Transverse colon (tissue), 4 donors: ENCODE measurements around the gene INSYN2B. TPM values are rescaled to one million over a fixed set of nuclear protein-coding genes. Genes with fewer than 3 reads are reported as not detected.

ENCODE experiments used
- DNase-seq: peaks from one replicate; pipeline ENCODE4 v3.0.0-alpha.2; 2019
- H3K27ac ChIP-seq, 4 donors: fragments of 200-600 bp; sonication (generic); 2 replicates each; pipeline ENCODE4 v1.5.1; 2016 to 2018; ENCODE audit warnings: inconsistent platforms in 4 of 4
- H3K27me3 ChIP-seq: fragments of 200-600 bp; sonication (generic); 2 replicates; pipeline ENCODE4 v1.5.1; 2017; ENCODE audit warnings: inconsistent platforms
- H3K36me3 ChIP-seq, 4 donors: fragments of 200-600 bp; sonication (generic); 2 replicates each; pipeline ENCODE4 v1.5.1; 2017 to 2019; ENCODE audit warnings: inconsistent platforms in 4 of 4
- H3K4me1 ChIP-seq, 4 donors: fragments of 200-600 bp; sonication (generic); 2 replicates each; pipeline ENCODE4 v1.5.1; 2017 to 2020; ENCODE audit warnings: inconsistent platforms in 4 of 4
- H3K4me3 ChIP-seq, 4 donors: fragments of 200-600 bp; sonication (generic); 1 replicate in 1 of 4; 2 replicates in 3 of 4; pipeline versions ENCODE4 v1.5.1 to v1.6.1; 2017 to 2019; ENCODE audit warnings: inconsistent platforms in 4 of 4
- H3K9me3 ChIP-seq, 2 donors: fragments of 200-600 bp; sonication (generic); 2 replicates each; pipeline ENCODE4 v1.5.1; 2017 to 2019; ENCODE audit warnings: inconsistent platforms in 2 of 2
- CTCF ChIP-seq, 5 experiments: fragments of 200-600 bp in 3 of 5; fragments of 450-650 bp in 2 of 5; sonication (generic) in 3 of 5; IDR thresholded peaks; 1 replicate in 2 of 5; 2 replicates in 3 of 5; pipeline ENCODE4 v1.5.1; 2016 to 2017; ENCODE audit warnings: antibody characterized with exemption in 5 of 5, inconsistent platforms in 3 of 5, mild to moderate bottlenecking in 2 of 5, moderate library complexity in 1 of 5
- EP300 ChIP-seq: sonication (generic); formaldehyde crosslinking; IDR thresholded peaks from one replicate; pipeline ENCODE4 v1.6.1; 2017; ENCODE audit warnings: antibody characterized with exemption, low read depth
- POLR2A ChIP-seq: fragments of 450-650 bp; IDR thresholded peaks from one replicate; pipeline ENCODE4 v1.6.1; 2016; ENCODE audit warnings: antibody characterized with exemption, mild to moderate bottlenecking, moderate library complexity
- POLR2AphosphoS5 ChIP-seq, 3 donors: sonication (generic); formaldehyde crosslinking; IDR thresholded peaks; one replicate each; pipeline ENCODE4 v1.6.1; 2016; ENCODE audit warnings: antibody characterized with exemption in 3 of 3
- WGBS, 2 donors: methylation state at CpG; one replicate each; pipeline ENCODE4 v1.1.5; 2018; ENCODE audit warnings: low coverage in 1 of 2; 5-methylcytosine and 5-hydroxymethylcytosine counted together
- in situ Hi-C, 4 donors: fragments of 200-750 bp; cut with MboI; loops; one replicate each; pipeline versions ENCODE4 v1.15.0 to v1.15.1; 2017; ENCODE audit warnings: low sequenced_read_pairs in 3 of 4, low pct_ligation_motif_present in 1 of 4, low pct_unique_long_range_greater_than_20kb in 1 of 4
- intact Hi-C: fragments of 100-400 bp; cut with DNase I; formaldehyde crosslinking; loops from one replicate; pipeline ENCODE4 v1.15.1; 2023; ENCODE audit warnings: low total_unique reads
- total RNA-seq, 4 donors: library from RNA; depleted of rRNA; stranded (reverse); fragments of >200 nt; gene quantifications; one replicate each; pipeline ENCODE4 v1.1.0, GENCODE V29; 2016

INSYN2B gene
- total RNA-seq, 4 donors from 2014 or later = not detected

- no peaks in the 10 kb centered on the region for H3K4me1 ChIP-seq
- in situ Hi-C loops = no loop called here
- no peaks in the 10 kb centered on the region for H3K36me3 ChIP-seq
- H3K27me3 ChIP-seq = no peaks in the 10 kb centered on the region
- no peak for TF ChIP-seq EP300
- TF ChIP-seq POLR2AphosphoS5 (IDR thresholded peaks at IDR 0.05) = no peak
- TF ChIP-seq POLR2A = no peak
- no peak for TF ChIP-seq CTCF (IDR thresholded peaks at IDR 0.05)
- no peak overlapping the region for H3K4me3 ChIP-seq
- H3K27ac ChIP-seq = no peak overlapping the region
- intact Hi-C loops = no loop called here
- 69 to 77% methylated on average over 3 to 4 of the region's 4 CpGs for WGBS, 2 donors
- no peaks in the 10 kb centered on the region for H3K9me3 ChIP-seq
- no peak for DNase-seq
Measured at GRCh38 chr5:169911448-169912212, 68.7 kb downstream of the INSYN2B start.

- TF ChIP-seq CTCF (IDR thresholded peaks at IDR 0.05) (no peak), EP300 (no peak), POLR2AphosphoS5 (IDR thresholded peaks at IDR 0.05) (no peak), POLR2A (no peak)
- H3K9me3 ChIP-seq = no peaks in the 10 kb centered on the region
- no peak for DNase-seq
- in situ Hi-C loops = no loop called here
- intact Hi-C loops = no loop called here
- H3K27ac ChIP-seq = no peak overlapping the region
- 88% methylated on average over 5 of the region's 5 CpGs; no CpG with 5 or more reads in 1 of the 2 donors for WGBS, 2 donors
- H3K4me3 ChIP-seq = no peak overlapping the region
- no peaks in the 10 kb centered on the region for H3K27me3 ChIP-seq
- no peaks in the 10 kb centered on the region for H3K36me3 ChIP-seq
- no peaks in the 10 kb centered on the region for H3K4me1 ChIP-seq
Measured at GRCh38 chr5:169910393-169910792, 69.9 kb downstream of the INSYN2B start.

- no peaks in the 10 kb centered on the region for H3K9me3 ChIP-seq
- intact Hi-C loops (no loop called here), in situ Hi-C loops (no loop called here)
- 81% methylated on average over 3 of the region's 3 CpGs; no CpG with 5 or more reads in 1 of the 2 donors for WGBS, 2 donors
- H3K36me3 ChIP-seq = no peaks in the 10 kb centered on the region
- H3K4me3 ChIP-seq = no peak overlapping the region
- H3K27ac ChIP-seq = no peak overlapping the region
- no peaks in the 10 kb centered on the region for H3K4me1 ChIP-seq
- no peak for DNase-seq
- TF ChIP-seq CTCF (IDR thresholded peaks at IDR 0.05) (no peak), POLR2A (no peak), EP300 (no peak), POLR2AphosphoS5 (IDR thresholded peaks at IDR 0.05) (no peak)
- H3K27me3 ChIP-seq = no peaks in the 10 kb centered on the region
Measured at GRCh38 chr5:169909945-169910344, 70.3 kb downstream of the INSYN2B start.

- Histone ChIP-seq H3K27me3 (no peaks in the 10 kb centered on the region), H3K4me3 (no peak overlapping the region), H3K4me1 (no peaks in the 10 kb centered on the region), H3K27ac (no peak overlapping the region), H3K9me3 (no peaks in the 10 kb centered on the region), H3K36me3 (no peaks in the 10 kb centered on the region)
- in situ Hi-C loops = no loop called here
- TF ChIP-seq POLR2AphosphoS5 (IDR thresholded peaks at IDR 0.05) = no peak
- 47 to 50% methylated on average over 1 of the region's 1 CpG for WGBS, 2 donors
- intact Hi-C loops = no loop called here
- DNase-seq = no peak
Measured at GRCh38 chr5:169908864-169909263, 71.4 kb downstream of the INSYN2B start.
